Mesenchymal stem cell (in vitro differentiated cells and primary cell): ENCODE data around the gene ANXA9. TPM values are rescaled to one million over a fixed set of nuclear protein-coding genes. Genes with fewer than 3 reads are reported as not detected.
A peak's percentile ranks its signal among the peaks of the same experiment; 100 is the strongest.

Experiments
- DNase-seq: peaks from one replicate; pipeline ENCODE4 v3.0.0-alpha.2; 2013
- H2AFZ ChIP-seq: one replicate; pipeline ENCODE4 v1.6.1; 2013; ENCODE audit warnings: low read depth, mild to moderate bottlenecking, control low read depth, inconsistent platforms, low read length, moderate library complexity
- H2AK5ac ChIP-seq: 2 replicates; pipeline ENCODE4 v1.6.1; 2013; ENCODE audit warnings: low read length, moderate library complexity, mild to moderate bottlenecking, inconsistent platforms; ENCODE audit not compliant: severe bottlenecking
- H2BK120ac ChIP-seq: one replicate; pipeline ENCODE4 v1.6.1; 2013; ENCODE audit warnings: low read depth, mild to moderate bottlenecking, inconsistent platforms, low read length, moderate library complexity
- H2BK12ac ChIP-seq, 2 experiments: one replicate each; pipeline ENCODE4 v1.6.1; 2013; ENCODE audit warnings: inconsistent platforms in 2 of 2, low read length in 2 of 2, mild to moderate bottlenecking in 2 of 2, moderate library complexity in 2 of 2, control low read depth in 1 of 2
- H2BK15ac ChIP-seq: one replicate; pipeline ENCODE4 v1.6.1; 2013; ENCODE audit warnings: mild to moderate bottlenecking, low read depth, inconsistent platforms; ENCODE audit not compliant: poor library complexity, severe bottlenecking
- H2BK5ac ChIP-seq: 2 replicates; pipeline ENCODE4 v1.6.1; 2013; ENCODE audit warnings: low read depth, mild to moderate bottlenecking, low read length, control low read depth, inconsistent platforms; ENCODE audit not compliant: poor library complexity, severe bottlenecking
- H3K14ac ChIP-seq, 2 experiments: one replicate each; pipeline ENCODE4 v1.6.1; 2013; ENCODE audit warnings: inconsistent platforms in 2 of 2, low read length in 2 of 2, control low read depth in 1 of 2, mild to moderate bottlenecking in 1 of 2, moderate library complexity in 1 of 2
- H3K18ac ChIP-seq, 2 experiments: one replicate each; pipeline ENCODE4 v1.6.1; 2013; ENCODE audit warnings: inconsistent platforms in 2 of 2, low read length in 2 of 2, control low read depth in 1 of 2, low read depth in 1 of 2, mild to moderate bottlenecking in 1 of 2
- H3K23ac ChIP-seq, 2 experiments: one replicate each; pipeline ENCODE4 v1.6.1; 2013; ENCODE audit warnings: inconsistent platforms in 2 of 2, low read length in 2 of 2, mild to moderate bottlenecking in 2 of 2, moderate library complexity in 2 of 2, control low read depth in 1 of 2
- H3K27ac ChIP-seq: 2 replicates; pipeline ENCODE4 v1.5.1; 2013; ENCODE audit warnings: mild to moderate bottlenecking, moderate library complexity, low read length, control low read depth, inconsistent platforms; ENCODE audit not compliant: poor library complexity, severe bottlenecking
- H3K27me3 ChIP-seq, 2 experiments: 2 replicates each; pipeline versions ENCODE4 v1.6.1 to v1.7.0; 2013; ENCODE audit warnings: low read length in 2 of 2, mild to moderate bottlenecking in 2 of 2, moderate library complexity in 2 of 2, control low read depth in 1 of 2, inconsistent platforms in 1 of 2; ENCODE audit not compliant: control insufficient read depth in 1 of 2, insufficient read depth in 1 of 2
- H3K36me3 ChIP-seq, 2 experiments: 2 replicates each; pipeline versions ENCODE4 v1.6.1 to v1.7.0; 2013; ENCODE audit warnings: low read length in 2 of 2, control low read depth in 1 of 2, inconsistent platforms in 1 of 2, low read depth in 1 of 2, mild to moderate bottlenecking in 1 of 2; ENCODE audit not compliant: insufficient read depth in 2 of 2, control insufficient read depth in 1 of 2
- H3K4ac ChIP-seq, 2 experiments: one replicate each; pipeline ENCODE4 v1.6.1; 2013; ENCODE audit warnings: inconsistent platforms in 2 of 2, low read length in 2 of 2, mild to moderate bottlenecking in 2 of 2, moderate library complexity in 2 of 2, control low read depth in 1 of 2, low read depth in 1 of 2
- H3K4me1 ChIP-seq: 2 replicates; pipeline ENCODE4 v1.6.1; 2013; ENCODE audit warnings: low read depth, low read length, control low read depth; ENCODE audit not compliant: control insufficient read depth, insufficient read depth
- H3K4me2 ChIP-seq: 2 replicates; pipeline ENCODE4 v1.6.1; 2013; ENCODE audit warnings: low read length, mild to moderate bottlenecking, inconsistent platforms; ENCODE audit not compliant: poor library complexity, severe bottlenecking
- H3K4me3 ChIP-seq, 2 experiments: 2 replicates each; pipeline versions ENCODE4 v1.5.1 to v1.7.0; 2013; ENCODE audit warnings: low read length in 2 of 2, mild to moderate bottlenecking in 2 of 2, control low read depth in 1 of 2, low read depth in 1 of 2; ENCODE audit not compliant: insufficient read depth in 1 of 2
- H3K79me1 ChIP-seq: replicated peaks from 2 replicates; pipeline ENCODE4 v1.6.1; 2013; ENCODE audit warnings: mild to moderate bottlenecking, control low read depth, low read length, inconsistent platforms; ENCODE audit not compliant: poor library complexity, severe bottlenecking
- H3K9ac ChIP-seq: 2 replicates; pipeline ENCODE4 v1.7.0; 2013; ENCODE audit warnings: mild to moderate bottlenecking, low read length, moderate library complexity
- H3K9me3 ChIP-seq: 2 replicates; pipeline ENCODE4 v1.7.0; 2013; ENCODE audit warnings: mild to moderate bottlenecking, low read length; ENCODE audit not compliant: control insufficient read depth
- H4K8ac ChIP-seq: one replicate; pipeline ENCODE4 v1.6.1; 2013; ENCODE audit warnings: inconsistent platforms, mild to moderate bottlenecking, low read length, moderate library complexity
- H4K91ac ChIP-seq: one replicate; pipeline ENCODE4 v1.6.1; 2013; ENCODE audit warnings: mild to moderate bottlenecking, low read length, inconsistent platforms
- WGBS: methylation state at CpG from one replicate; pipeline ENCODE4 v1.1.7; 2013; ENCODE audit warnings: mixed read lengths; 5-methylcytosine and 5-hydroxymethylcytosine counted together
- polyA plus RNA-seq, 2 experiments: library from polyadenylated mRNA; stranded (reverse); fragments of 200-250 nt; gene quantifications; one replicate each; pipeline ENCODE4 v1.2.3, GENCODE V29; 2013

The ANXA9 gene
- 0.23 TPM for polyA plus RNA-seq (2013, experiment 1 of 2)
- 0.16 TPM for polyA plus RNA-seq (2013, experiment 2 of 2)

- Histone ChIP-seq H2BK12ac (peak within 1 kb of the TSS in 1 of 2 experiments; percentile 29), H3K18ac (no peak within 1 kb of the TSS), H3K27ac (no peak within 1 kb of the TSS), H4K91ac (peak within 1 kb of the TSS; percentile 34), H3K36me3 (no peaks in the 10 kb centered on the region), H2AK5ac (no peak within 1 kb of the TSS), H4K8ac (peak within 1 kb of the TSS; percentile 56), H3K79me1 (no peaks in the 10 kb centered on the region), H3K9ac (no peak within 1 kb of the TSS), H3K9me3 (no peaks in the 10 kb centered on the region), H3K14ac (no peak within 1 kb of the TSS), H2BK15ac (no peak within 1 kb of the TSS), H2BK5ac (no peak within 1 kb of the TSS), H3K4ac (peak within 1 kb of the TSS in 1 of 2 experiments; percentile 27), H2AFZ (peak within 1 kb of the TSS; percentile 34), H3K4me1 (peaks cover 27% of the 10 kb centered on the region), H3K23ac (no peak within 1 kb of the TSS), H3K27me3 (peaks cover 0 to 3% of the 10 kb centered on the region in 2 experiments), H2BK120ac (no peak within 1 kb of the TSS), H3K4me2 (no peak within 1 kb of the TSS), H3K4me3 (no peak within 1 kb of the TSS)
- WGBS = 75% methylated on average over 9 of the region's 12 CpGs
- DNase-seq = peak; percentile 30
Observed at GRCh38 chr1:150981805-150982712, at the start of gene ANXA9. Gene ANXA9 (plus strand): TSS chr1:150982292. CDS start chr1:150983106, 814 bp downstream.

- Histone ChIP-seq H3K4ac (no peak overlapping the region), H3K14ac (no peak overlapping the region), H3K18ac (no peak overlapping the region), H3K4me3 (no peak overlapping the region), H3K27me3 (no peaks in the 10 kb centered on the region), H2AFZ (no peak overlapping the region), H3K9ac (no peak overlapping the region), H2BK15ac (no peak overlapping the region), H3K23ac (no peak overlapping the region), H3K36me3 (peaks cover 57 to 93% of the 10 kb centered on the region in 2 experiments), H3K4me1 (no peaks in the 10 kb centered on the region), H2BK12ac (no peak overlapping the region), H4K91ac (no peak overlapping the region), H2AK5ac (no peak overlapping the region), H2BK120ac (no peak overlapping the region), H2BK5ac (no peak overlapping the region), H3K9me3 (no peaks in the 10 kb centered on the region), H4K8ac (no peak overlapping the region), H3K79me1 (peaks cover 3% of the 10 kb centered on the region), H3K4me2 (no peak overlapping the region), H3K27ac (no peak overlapping the region)
- WGBS = over 99% methylated on average over 5 of the region's 5 CpGs
- no peak for DNase-seq
Observed at GRCh38 chr1:150944856-150945255, 37.2 kb upstream of the ANXA9 start.

GRCh38 chr1:150954708-150955107, 27.4 kb upstream of the ANXA9 start:
- peaks cover 14% of the 10 kb centered on the region for H3K79me1 ChIP-seq
- no peak overlapping the region for H2AFZ ChIP-seq
- no peaks in the 10 kb centered on the region for H3K4me1 ChIP-seq
- no peak overlapping the region for H4K8ac ChIP-seq
- no peak overlapping the region for H3K23ac ChIP-seq
- 91% methylated on average over 2 of the region's 3 CpGs for WGBS
- H3K4me3 ChIP-seq = no peak overlapping the region
- no peak for DNase-seq
- no peak overlapping the region for H2BK120ac ChIP-seq
- no peak overlapping the region for H3K14ac ChIP-seq
- no peak overlapping the region for H3K4me2 ChIP-seq
- H3K27me3 ChIP-seq = no peaks in the 10 kb centered on the region
- H3K4ac ChIP-seq = no peak overlapping the region
- H2BK15ac ChIP-seq = no peak overlapping the region
- no peak overlapping the region for H2BK12ac ChIP-seq
- H3K36me3 ChIP-seq = peaks cover 39 to 78% of the 10 kb centered on the region in 2 experiments
- no peak overlapping the region for H2BK5ac ChIP-seq
- no peak overlapping the region for H3K27ac ChIP-seq
- H3K9me3 ChIP-seq = no peaks in the 10 kb centered on the region
- no peak overlapping the region for H3K18ac ChIP-seq
- no peak overlapping the region for H4K91ac ChIP-seq
- no peak overlapping the region for H2AK5ac ChIP-seq
- no peak overlapping the region for H3K9ac ChIP-seq

- Histone ChIP-seq H2BK12ac (no peak overlapping the region), H3K14ac (no peak overlapping the region), H2BK5ac (no peak overlapping the region), H3K4ac (no peak overlapping the region), H3K23ac (no peak overlapping the region), H3K18ac (no peak overlapping the region), H4K91ac (no peak overlapping the region), H3K4me2 (no peak overlapping the region), H3K79me1 (peaks cover 12% of the 10 kb centered on the region), H4K8ac (no peak overlapping the region), H2BK15ac (no peak overlapping the region), H3K27ac (no peak overlapping the region), H2BK120ac (no peak overlapping the region), H2AFZ (no peak overlapping the region), H3K4me1 (no peaks in the 10 kb centered on the region), H3K27me3 (no peaks in the 10 kb centered on the region), H2AK5ac (no peak overlapping the region), H3K4me3 (no peak overlapping the region), H3K36me3 (peaks cover 40 to 77% of the 10 kb centered on the region in 2 experiments), H3K9me3 (no peaks in the 10 kb centered on the region), H3K9ac (no peak overlapping the region)
- DNase-seq = no peak
Observed at GRCh38 chr1:150955280-150955679, 26.8 kb upstream of the ANXA9 start.
